Epithelial cell of proximal tubule (primary cell): ENCODE results near the gene DPYD. TPM values are rescaled to one million over a fixed set of nuclear protein-coding genes. Genes with fewer than 3 reads are reported as not detected.

Source experiments
- DNase-seq: peaks from one replicate; pipeline ENCODE4 v3.0.0-alpha.2; 2011; ENCODE audit warnings: low read depth
- H3K4me3 ChIP-seq: 2 replicates; pipeline ENCODE4 v1.5.1; 2011; ENCODE audit warnings: low read depth, mild to moderate bottlenecking, low read length
- total RNA-seq: library from RNA; depleted of rRNA; stranded (reverse); fragments of >200 nt; gene quantifications from 2 replicates; pipeline ENCODE4 v1.2.3, GENCODE V29; 2015
- TF ChIP-seq, protein P1 (sequence below): conservative IDR thresholded peaks from 2 replicates; pipeline ENCODE4 v1.5.1; 2012; ENCODE audit warnings: low read depth, mild to moderate bottlenecking, low read length

The DPYD gene
- total RNA-seq, 1 donor from 2014 or later, result 5.1 TPM

DNA sequence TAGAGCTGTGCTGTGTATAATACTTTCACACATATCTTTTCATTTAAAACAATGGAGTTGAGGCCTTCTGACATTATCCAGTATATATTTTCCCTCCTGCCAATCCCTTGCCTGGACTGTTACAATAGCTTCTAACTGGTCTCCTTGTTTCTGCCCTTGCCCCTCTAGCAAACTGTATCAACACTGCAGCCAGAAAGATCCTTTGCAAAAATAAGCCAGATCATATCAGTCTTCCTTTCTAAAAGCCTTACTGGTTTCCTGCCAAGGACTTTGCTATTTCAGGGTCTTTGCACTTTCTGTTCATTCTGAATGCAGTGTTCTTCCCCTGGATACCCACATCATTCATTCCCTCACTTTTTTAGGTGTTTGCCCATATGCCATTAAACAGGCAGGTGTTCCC, 829.2 kb downstream of the DPYD start:
- DNase-seq, result no peak
- no peak overlapping the region for H3K4me3 ChIP-seq
- TF ChIP-seq, protein P1, sequence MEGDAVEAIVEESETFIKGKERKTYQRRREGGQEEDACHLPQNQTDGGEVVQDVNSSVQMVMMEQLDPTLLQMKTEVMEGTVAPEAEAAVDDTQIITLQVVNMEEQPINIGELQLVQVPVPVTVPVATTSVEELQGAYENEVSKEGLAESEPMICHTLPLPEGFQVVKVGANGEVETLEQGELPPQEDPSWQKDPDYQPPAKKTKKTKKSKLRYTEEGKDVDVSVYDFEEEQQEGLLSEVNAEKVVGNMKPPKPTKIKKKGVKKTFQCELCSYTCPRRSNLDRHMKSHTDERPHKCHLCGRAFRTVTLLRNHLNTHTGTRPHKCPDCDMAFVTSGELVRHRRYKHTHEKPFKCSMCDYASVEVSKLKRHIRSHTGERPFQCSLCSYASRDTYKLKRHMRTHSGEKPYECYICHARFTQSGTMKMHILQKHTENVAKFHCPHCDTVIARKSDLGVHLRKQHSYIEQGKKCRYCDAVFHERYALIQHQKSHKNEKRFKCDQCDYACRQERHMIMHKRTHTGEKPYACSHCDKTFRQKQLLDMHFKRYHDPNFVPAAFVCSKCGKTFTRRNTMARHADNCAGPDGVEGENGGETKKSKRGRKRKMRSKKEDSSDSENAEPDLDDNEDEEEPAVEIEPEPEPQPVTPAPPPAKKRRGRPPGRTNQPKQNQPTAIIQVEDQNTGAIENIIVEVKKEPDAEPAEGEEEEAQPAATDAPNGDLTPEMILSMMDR, result no peak

DNA sequence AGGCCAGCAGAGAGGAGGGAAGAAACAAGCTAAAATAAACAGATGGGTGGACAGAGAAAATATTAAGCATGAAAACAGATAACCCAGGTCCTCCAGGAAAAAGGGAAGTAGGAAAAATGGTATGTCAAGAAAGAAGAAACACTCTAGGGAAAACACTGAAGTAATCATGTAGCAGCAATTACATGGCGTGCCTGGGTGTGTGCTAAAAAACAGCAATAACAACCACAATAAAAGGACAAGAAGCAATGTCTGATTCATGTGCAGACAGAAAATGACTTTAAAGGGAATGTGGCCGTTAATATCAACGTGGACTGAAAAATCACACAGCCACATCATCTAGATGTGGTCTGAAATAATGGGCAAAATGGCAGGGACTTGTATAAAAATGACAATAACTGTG, 829.6 kb downstream of the DPYD start:
- TF ChIP-seq, protein P1, result no peak
- DNase-seq, result no peak
- H3K4me3 ChIP-seq, result no peak overlapping the region

DNA sequence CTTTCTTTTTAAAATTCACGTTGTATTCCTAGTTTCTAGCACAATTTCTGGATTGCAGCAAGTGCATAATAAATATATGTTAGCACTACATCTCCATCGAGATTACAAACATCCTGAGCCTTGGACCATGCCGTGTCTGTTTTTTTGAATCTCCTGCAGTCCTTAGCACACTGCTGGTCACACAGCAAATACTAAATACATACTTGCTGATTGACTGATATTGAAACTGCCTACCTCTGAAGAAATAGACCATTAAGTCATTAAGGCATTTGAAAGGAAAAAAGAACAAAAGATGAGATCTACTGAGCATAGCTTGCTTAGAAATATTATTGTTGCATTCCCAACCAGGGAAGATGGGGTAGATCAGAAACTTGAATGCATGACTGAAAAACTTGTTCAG, 830.1 kb downstream of the DPYD start:
- TF ChIP-seq, protein P1, result no peak
- no peak for DNase-seq
- no peak overlapping the region for H3K4me3 ChIP-seq

DNA sequence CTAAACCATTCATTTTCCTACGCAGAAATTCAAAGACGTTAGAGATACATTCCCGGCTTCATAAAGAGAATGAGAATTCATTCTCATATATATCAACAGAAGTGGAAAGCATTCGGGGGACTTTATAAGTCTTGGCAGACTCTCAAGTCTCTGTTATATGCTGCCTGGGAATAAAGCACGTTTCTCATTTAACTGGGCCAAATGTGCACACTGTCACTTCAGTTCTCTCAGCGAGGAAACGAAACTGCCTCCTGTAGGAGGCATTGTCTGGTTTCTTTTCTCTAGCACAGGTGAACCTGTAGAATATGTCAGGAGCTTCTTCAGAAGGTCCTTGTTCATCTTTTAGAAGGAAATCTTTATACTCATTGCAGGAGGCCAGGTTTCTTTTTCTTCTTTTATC, 831.7 kb downstream of the DPYD start:
- TF ChIP-seq, protein P1, result no peak
- DNase-seq, result no peak

DNA sequence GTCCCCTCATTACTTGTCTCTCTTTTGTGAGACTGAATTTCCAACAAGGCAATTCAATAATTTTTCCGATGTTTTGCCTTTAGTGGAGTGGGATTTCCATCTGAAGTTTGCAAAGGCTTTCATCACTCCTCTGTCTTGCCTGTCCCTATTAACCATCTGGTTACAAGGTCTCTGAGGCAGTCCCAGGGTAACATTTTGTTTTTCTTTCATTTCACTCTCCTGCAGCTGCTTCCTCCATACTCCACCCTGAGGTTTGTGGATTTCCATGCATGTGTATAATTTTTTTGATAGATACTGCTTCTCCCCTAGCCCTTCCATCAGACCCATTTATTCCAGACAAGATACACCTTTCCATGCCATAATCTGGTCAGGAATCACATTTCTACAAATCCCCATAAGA, 832.4 kb downstream of the DPYD start:
- DNase-seq, result no peak
- TF ChIP-seq, protein P1, result no peak
- H3K4me3 ChIP-seq, result no peak overlapping the region

More for the DNA sequence above, 831.7 kb downstream of the DPYD start:
- no peak overlapping the region for H3K4me3 ChIP-seq

DNA sequence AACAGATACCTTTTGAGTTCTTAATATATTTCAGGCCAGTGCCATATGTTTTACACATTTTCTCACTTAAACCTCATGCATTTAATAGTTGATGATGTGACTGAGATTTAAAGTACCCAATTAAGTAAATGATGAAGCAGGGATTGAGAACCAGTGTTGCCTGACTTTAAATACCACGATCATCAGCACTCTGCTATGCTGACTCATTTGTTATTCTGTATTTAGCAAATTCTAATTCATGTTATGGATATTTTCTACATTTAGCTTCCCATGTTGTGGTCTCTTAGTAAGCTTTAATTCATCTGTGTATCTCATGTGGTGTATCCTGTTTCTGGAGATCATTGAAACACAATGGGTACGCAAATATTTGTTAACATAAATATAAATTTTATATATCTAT, 836.3 kb downstream of the DPYD start:
- TF ChIP-seq, protein P1, result no peak
- DNase-seq, result no peak
- H3K4me3 ChIP-seq, result no peak overlapping the region

DNA sequence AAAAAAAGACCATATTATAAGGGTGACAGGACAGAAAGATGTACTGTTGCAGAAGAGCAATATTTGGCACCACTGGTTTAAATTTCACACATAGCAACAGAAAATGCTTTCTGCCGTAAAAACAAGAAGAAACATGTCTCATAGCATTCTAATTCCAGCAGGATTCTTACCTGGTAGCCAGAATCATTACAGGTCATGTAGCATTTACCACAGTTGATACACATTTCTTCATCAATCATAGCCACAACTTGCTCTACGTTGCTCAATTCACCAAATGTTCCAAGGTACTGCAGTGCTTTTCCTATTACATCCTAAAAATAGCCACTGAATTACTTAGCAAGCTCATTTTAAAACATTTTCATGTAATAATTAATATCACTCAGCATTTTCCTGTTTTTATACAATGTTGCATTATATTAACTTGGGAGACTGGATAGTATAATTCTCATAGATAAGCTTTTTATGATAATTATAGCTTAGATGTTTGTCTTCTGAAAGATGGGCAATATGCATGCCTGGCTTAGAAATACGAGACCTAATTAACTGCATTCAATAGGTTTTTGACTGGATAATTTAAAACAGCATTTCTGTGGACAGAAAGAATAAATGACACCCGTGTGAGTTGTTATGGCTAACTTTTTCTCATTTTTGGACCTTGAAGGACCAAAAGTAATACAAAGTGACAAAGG, 838.5 kb downstream of the DPYD start:
- no peak for DNase-seq
- H3K4me3 ChIP-seq, result no peak overlapping the region
- TF ChIP-seq, protein P1, result no peak
